HEK293T (cell line): Measurements from ENCODE around the gene NDRG3.
"Not testable (repeated sequence)": the region's sequence is repeated elsewhere in the genome, so short reads cannot be mapped to it uniquely, and the experiment has no call there.

Experiments used
- BHLHE40 ChIP-seq: fragments of 450-650 bp; IDR thresholded peaks from 2 replicates; pipeline ENCODE4 v1.6.1; 2016; ENCODE audit warnings: mild to moderate bottlenecking, moderate library complexity, borderline replicate concordance
- ELF4 ChIP-seq: fragments of 450-650 bp; IDR thresholded peaks from 2 replicates; pipeline ENCODE4 v1.6.1; 2017; ENCODE audit warnings: antibody characterized with exemption
- FOXM1 ChIP-seq: fragments of 450-650 bp; IDR thresholded peaks from 2 replicates; pipeline ENCODE4 v1.6.1; 2017; ENCODE audit warnings: mild to moderate bottlenecking, borderline replicate concordance
- NFRKB ChIP-seq: fragments of 450-650 bp; IDR thresholded peaks from 2 replicates; pipeline ENCODE4 v1.6.1; 2016; ENCODE audit warnings: mild to moderate bottlenecking, moderate library complexity

- TF ChIP-seq FOXM1, BHLHE40, ELF4, NFRKB: not testable (repeated sequence)
Measured at GRCh38 chr20:36608388-36608728, 137.5 kb downstream of the NDRG3 start.
